ENCODE data around the gene MMGT1.
A peak's percentile ranks its signal among the peaks of the same experiment; 100 is the strongest.
"Not testable (repeated sequence)": the region's sequence is repeated elsewhere in the genome, so short reads cannot be mapped to it uniquely, and the experiment has no call there.

The MMGT1 gene

GRCh38 chrX:135951291-135951690, 22.5 kb downstream of the MMGT1 start:
- TF ChIP-seq, protein P1, sequence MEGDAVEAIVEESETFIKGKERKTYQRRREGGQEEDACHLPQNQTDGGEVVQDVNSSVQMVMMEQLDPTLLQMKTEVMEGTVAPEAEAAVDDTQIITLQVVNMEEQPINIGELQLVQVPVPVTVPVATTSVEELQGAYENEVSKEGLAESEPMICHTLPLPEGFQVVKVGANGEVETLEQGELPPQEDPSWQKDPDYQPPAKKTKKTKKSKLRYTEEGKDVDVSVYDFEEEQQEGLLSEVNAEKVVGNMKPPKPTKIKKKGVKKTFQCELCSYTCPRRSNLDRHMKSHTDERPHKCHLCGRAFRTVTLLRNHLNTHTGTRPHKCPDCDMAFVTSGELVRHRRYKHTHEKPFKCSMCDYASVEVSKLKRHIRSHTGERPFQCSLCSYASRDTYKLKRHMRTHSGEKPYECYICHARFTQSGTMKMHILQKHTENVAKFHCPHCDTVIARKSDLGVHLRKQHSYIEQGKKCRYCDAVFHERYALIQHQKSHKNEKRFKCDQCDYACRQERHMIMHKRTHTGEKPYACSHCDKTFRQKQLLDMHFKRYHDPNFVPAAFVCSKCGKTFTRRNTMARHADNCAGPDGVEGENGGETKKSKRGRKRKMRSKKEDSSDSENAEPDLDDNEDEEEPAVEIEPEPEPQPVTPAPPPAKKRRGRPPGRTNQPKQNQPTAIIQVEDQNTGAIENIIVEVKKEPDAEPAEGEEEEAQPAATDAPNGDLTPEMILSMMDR (IDR thresholded peaks at IDR 0.05; ENCODE audit: low read depth, low read length): no peak
- H3K36me3 ChIP-seq: no peaks in the 10 kb centered on the region
- no peak overlapping the region for H3K4me3 ChIP-seq (ENCODE audit: low read depth, low read length)
- no peaks in the 10 kb centered on the region for H3K27me3 ChIP-seq
- no peak for DNase-seq
- no peaks in the 10 kb centered on the region for H3K4me1 ChIP-seq
- no peaks in the 10 kb centered on the region for H3K9me3 ChIP-seq

GRCh38 chrX:135944486-135944885, 29.3 kb downstream of the MMGT1 start:
- Histone ChIP-seq H3K4me1 (no peaks in the 10 kb centered on the region), H3K36me3 (no peaks in the 10 kb centered on the region), H3K9me3 (no peaks in the 10 kb centered on the region), H3K4me3 (ENCODE audit: low read depth, low read length) (no peak overlapping the region), H3K27me3 (no peaks in the 10 kb centered on the region)
- DNase-seq: no peak
- TF ChIP-seq, protein P1 (IDR thresholded peaks at IDR 0.05; ENCODE audit: low read depth, low read length): no peak

DNA sequence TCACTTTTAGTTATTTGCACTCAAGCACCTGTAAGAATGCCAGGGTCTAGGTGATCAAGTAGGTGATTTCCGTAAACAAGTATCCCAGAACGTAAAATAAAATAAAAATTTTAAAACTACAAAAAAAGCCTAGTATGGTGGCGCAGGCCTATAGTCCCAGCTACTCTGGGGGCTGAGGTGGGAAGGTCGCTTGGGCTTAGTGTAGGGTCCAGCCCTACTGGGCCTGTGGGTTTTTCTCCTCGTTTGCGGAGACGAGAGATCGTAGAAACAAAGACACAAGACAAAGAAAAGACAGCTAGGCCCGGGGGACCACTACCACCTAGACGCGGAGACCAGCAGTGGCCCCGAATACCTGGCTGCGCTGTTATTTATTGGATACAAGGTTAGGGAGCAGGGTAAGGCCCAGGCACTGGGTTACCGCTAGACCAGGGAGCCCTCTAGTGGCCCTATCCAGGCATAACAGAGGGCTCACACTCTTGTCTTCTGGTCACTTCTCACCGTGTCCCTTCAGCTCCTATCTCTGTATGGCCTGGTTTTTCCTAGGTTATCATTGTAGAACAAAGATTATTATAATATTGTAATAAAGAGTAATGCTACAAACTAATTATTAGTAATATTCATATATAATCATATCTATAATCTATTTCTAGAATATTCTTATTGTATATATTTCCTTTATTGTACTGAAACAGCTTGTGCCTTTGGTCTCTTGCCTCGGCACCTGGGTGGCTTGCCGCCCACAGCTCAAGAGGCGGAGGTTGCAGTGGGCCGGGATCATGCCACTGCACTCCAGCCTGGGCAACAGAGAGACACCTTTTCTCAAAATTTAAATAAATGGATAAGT, 41.9 kb downstream of the MMGT1 start:
- Histone ChIP-seq H3K4me3 (ENCODE audit: low read depth, low read length) (no peak overlapping the region), H3K9me3 (no peaks in the 10 kb centered on the region), H3K27me3 (no peaks in the 10 kb centered on the region), H3K4me1 (no peaks in the 10 kb centered on the region), H3K36me3 (no peaks in the 10 kb centered on the region)
- TF ChIP-seq, protein P1 (IDR thresholded peaks at IDR 0.05; ENCODE audit: low read depth, low read length): peak; percentile 64
- peak; percentile 54 for DNase-seq

- H3K9me3 ChIP-seq: no peaks in the 10 kb centered on the region
- no peak for DNase-seq
Observed at GRCh38 chrX:135927897-135928296, 45.9 kb downstream of the MMGT1 start.

DNA sequence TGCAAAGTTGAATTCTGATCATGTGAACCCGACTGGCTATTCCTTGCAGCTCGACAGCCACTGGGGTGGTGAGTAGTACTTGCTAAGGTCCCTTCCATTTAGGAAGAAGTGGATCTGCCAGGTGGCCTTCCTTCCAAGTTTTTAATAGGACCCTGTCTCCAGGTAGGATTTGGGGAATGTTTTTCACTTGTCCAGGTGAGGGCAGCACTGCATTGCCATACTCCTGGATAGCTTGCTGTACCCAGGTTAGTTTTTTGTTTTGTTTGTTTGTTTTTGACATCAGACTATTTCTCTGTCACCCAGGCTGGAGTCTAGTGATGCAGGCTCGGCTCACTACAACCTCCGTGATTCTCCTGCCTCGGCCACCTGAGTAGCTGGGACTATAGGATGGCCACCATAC, 50.4 kb downstream of the MMGT1 start:
- no peaks in the 10 kb centered on the region for H3K9me3 ChIP-seq
- no peaks in the 10 kb centered on the region for H3K4me1 ChIP-seq
- H3K36me3 ChIP-seq: no peaks in the 10 kb centered on the region
- DNase-seq: no peak
- TF ChIP-seq, protein P1 (IDR thresholded peaks at IDR 0.05; ENCODE audit: low read depth, low read length): peak; percentile 29; the same call in 1 of the 2 replicates
- H3K4me3 ChIP-seq (ENCODE audit: low read depth, low read length): no peak overlapping the region
- H3K27me3 ChIP-seq: no peaks in the 10 kb centered on the region

More at GRCh38 chrX:135927897-135928296, 45.9 kb downstream of the MMGT1 start:
- H3K4me1 ChIP-seq: no peaks in the 10 kb centered on the region
- H3K36me3 ChIP-seq: no peaks in the 10 kb centered on the region
- no peak overlapping the region for H3K4me3 ChIP-seq (ENCODE audit: low read depth, low read length)
- H3K27me3 ChIP-seq: no peaks in the 10 kb centered on the region
- TF ChIP-seq, protein P1 (IDR thresholded peaks at IDR 0.05; ENCODE audit: low read depth, low read length): no peak

DNA sequence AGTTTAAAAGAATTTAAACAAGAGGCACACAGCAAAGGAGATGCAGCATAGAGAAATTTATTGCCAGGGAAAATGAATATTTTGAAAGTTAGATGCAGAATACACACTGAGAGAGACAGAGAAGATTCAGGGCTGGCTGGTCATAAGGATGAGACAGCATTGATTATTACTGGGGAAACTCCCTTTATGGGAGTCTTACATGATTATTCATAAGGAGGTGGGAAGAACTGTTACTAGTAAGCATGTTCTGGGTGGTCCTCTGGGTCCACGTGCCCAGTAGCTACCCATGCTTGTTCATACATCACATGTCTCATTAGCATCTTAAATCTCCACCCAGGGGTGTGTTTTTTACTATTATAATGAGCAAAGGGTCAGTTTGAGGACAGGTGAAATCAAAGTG, 53.3 kb downstream of the MMGT1 start:
- not testable (repeated sequence) for DNase-seq, H3K27me3 ChIP-seq, H3K9me3 ChIP-seq

More for the DNA sequence above, 53.3 kb downstream of the MMGT1 start:
- H3K4me1 ChIP-seq; H3K36me3 ChIP-seq; H3K4me3 ChIP-seq (ENCODE audit: low read depth, low read length): not testable (repeated sequence)
